Measurements from ENCODE around the gene TPM1.
A peak's percentile ranks its signal among the peaks of the same experiment; 100 is the strongest.

TPM1 gene

DNA sequence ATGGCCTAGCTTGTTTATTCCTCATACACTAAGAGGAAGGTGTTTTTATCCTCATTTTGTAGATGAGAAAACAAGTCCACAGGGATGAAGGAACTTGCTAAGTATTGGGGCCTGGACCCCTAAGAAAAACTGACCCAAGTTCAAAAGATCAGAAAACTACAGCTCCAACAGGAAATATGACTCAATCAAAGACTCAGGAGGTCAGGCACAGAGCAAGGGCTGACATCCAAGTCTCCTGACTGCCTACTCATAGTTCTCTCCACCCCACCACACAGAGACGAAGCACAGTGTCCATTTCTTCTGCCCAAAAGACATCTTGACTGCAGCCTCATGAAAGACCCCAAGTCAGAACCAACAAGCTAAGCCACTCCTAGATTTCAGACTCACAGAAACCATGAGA, 26.9 kb upstream of the TPM1 start:
- peak; percentile 90 for DNase-seq (ENCODE audit: low read depth)
- no peak overlapping the region for H3K4me3 ChIP-seq (ENCODE audit: control insufficient read depth, low read depth, low read length)
- TF ChIP-seq, protein P1, sequence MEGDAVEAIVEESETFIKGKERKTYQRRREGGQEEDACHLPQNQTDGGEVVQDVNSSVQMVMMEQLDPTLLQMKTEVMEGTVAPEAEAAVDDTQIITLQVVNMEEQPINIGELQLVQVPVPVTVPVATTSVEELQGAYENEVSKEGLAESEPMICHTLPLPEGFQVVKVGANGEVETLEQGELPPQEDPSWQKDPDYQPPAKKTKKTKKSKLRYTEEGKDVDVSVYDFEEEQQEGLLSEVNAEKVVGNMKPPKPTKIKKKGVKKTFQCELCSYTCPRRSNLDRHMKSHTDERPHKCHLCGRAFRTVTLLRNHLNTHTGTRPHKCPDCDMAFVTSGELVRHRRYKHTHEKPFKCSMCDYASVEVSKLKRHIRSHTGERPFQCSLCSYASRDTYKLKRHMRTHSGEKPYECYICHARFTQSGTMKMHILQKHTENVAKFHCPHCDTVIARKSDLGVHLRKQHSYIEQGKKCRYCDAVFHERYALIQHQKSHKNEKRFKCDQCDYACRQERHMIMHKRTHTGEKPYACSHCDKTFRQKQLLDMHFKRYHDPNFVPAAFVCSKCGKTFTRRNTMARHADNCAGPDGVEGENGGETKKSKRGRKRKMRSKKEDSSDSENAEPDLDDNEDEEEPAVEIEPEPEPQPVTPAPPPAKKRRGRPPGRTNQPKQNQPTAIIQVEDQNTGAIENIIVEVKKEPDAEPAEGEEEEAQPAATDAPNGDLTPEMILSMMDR (conservative IDR thresholded peaks at IDR 0.05; ENCODE audit: control insufficient read depth, insufficient read depth, low read depth, low read length) = no peak

DNA sequence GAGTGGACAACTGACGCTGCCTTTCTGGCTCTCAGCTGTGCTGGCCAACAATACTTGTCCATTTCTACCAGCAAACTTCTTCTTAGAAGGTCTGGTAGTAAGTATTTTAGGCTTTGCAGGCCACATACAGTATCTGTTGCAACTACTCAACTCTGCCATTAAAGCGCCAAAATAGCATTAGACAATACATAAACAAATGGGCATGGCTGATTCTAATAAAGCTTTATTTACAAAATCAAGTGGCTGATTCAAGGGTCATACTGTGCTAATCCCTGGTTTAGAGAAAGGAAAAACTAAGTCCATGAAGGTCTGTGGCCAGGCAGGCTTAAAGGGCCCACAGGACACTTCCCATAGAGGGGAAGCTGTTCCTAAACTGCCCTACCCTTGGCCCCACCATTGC, 26.3 kb upstream of the TPM1 start:
- DNase-seq (ENCODE audit: low read depth) = no peak
- TF ChIP-seq, protein P1 (conservative IDR thresholded peaks at IDR 0.05; ENCODE audit: control insufficient read depth, insufficient read depth, low read depth, low read length) = no peak

DNA sequence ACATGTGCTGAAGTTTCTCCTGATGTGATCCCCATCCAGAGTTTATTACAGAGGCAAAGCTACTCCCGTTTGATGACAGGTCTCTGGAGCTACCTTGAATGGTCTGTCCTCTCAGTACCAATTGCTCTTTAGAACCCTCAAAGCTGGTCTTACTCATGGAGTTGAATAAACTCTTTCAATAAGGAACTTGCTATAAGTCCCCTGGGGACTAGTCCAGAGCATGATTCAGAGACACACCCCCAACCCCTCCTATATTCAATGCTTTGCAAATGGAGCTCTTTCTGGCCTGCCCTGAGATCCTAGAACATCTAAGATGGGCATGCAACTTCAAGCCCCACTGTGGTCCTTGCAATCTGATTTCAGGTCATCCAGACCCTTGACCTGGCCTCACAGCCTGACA, 23.9 kb upstream of the TPM1 start:
- DNase-seq (ENCODE audit: low read depth) = peak; percentile 90
- H3K4me3 ChIP-seq (ENCODE audit: control insufficient read depth, low read depth, low read length) = no peak overlapping the region
- TF ChIP-seq, protein P1 (conservative IDR thresholded peaks at IDR 0.05; ENCODE audit: control insufficient read depth, insufficient read depth, low read depth, low read length) = no peak

More for the DNA sequence above, 26.3 kb upstream of the TPM1 start:
- H3K4me3 ChIP-seq (ENCODE audit: control insufficient read depth, low read depth, low read length) = no peak overlapping the region

DNA sequence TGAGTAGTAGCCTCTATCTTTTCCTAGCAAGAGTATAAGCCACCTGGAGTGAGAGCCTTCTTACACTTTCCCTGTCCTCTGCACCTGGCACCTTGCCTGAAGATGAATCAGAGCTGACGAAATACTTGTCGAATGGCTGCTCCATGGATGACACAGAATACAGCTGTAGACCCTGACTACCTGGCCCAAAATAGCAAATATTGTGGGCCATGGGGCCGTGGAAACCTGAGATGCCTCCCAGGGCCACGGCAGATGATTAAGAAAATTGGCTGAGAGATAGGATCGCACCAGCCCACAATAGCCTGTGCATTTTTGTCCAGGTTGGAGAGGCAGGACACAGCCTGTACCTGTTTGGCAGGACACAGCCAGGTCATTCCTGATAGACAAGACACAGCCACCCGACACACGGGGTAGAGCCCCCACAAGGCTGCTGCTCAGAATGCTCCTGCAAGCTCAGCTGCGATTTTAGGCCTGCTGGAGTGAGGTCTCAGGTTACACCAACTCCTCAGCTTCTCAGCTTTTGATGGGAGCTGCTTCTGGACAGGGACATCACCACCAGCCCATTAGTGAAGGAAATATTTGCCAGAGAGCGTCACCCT, 22.9 kb upstream of the TPM1 start:
- DNase-seq (ENCODE audit: low read depth) = peak; percentile 91
- TF ChIP-seq, protein P1 (conservative IDR thresholded peaks at IDR 0.05; ENCODE audit: control insufficient read depth, insufficient read depth, low read depth, low read length) = no peak
- H3K4me3 ChIP-seq (ENCODE audit: control insufficient read depth, low read depth, low read length) = no peak overlapping the region

DNA sequence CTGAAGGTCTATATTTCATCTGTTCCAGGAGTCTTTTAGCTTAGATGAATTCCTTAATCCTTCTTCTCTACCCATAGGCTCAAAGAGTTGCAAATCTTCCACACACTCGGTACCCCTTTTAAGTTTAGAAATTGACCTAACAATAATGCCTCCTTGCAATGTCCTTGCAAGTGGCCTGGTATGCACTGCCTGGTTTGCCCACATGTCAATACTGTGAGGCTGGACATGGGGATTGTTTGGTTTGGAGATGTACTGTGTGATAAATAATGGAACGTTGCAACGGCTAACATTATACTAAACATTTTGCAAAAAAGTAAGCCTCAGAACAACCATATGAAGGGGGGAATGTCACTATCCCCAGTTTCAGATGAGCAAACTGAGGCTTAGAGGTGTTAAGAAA, 22.4 kb upstream of the TPM1 start:
- no peak for DNase-seq (ENCODE audit: low read depth)
- no peak overlapping the region for H3K4me3 ChIP-seq (ENCODE audit: control insufficient read depth, low read depth, low read length)
- TF ChIP-seq, protein P1 (conservative IDR thresholded peaks at IDR 0.05; ENCODE audit: control insufficient read depth, insufficient read depth, low read depth, low read length) = no peak

DNA sequence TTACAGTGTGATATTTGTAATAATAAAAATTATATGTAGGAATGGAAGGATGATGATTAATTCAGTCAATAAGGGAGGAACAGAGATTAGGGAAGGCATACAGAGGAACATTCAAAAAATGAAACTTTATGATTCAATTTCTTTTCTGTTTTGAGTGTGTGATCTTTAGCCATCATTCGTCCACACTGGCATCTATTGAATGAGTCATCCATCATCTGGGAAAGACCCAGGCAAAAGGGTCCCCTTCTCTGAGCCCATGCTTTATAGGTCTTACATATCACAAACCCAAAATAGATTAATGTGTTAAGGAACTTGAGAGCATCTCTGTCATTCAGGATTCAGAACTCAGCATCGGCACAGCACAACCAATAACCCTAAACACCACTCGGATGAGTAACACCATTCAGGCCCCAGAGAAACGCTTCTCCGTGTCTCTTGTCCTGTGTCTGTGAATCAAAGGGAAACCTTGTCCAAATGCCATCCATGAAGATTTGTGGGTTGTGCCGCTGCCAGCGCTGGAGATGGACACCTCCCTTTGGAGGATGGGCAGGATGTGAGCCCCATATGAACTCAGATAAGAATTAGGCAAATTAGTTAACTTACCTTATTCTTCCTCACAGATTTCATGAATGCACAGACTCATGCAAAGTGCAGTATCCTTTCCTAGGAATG, 21.7 kb upstream of the TPM1 start:
- no peak for DNase-seq (ENCODE audit: low read depth)
- H3K4me3 ChIP-seq (ENCODE audit: control insufficient read depth, low read depth, low read length) = no peak overlapping the region
- TF ChIP-seq, protein P1 (conservative IDR thresholded peaks at IDR 0.05; ENCODE audit: control insufficient read depth, insufficient read depth, low read depth, low read length) = no peak

Measured in fibroblast of mammary gland (primary cell).